ENCODE results near the gene FOXD4L5. TPM values are rescaled to one million over a fixed set of nuclear protein-coding genes. Genes with fewer than 3 reads are reported as not detected.
"Not testable (repeated sequence)": the region's sequence is repeated elsewhere in the genome, so short reads cannot be mapped to it uniquely, and the experiment has no call there.

Gene FOXD4L5
- total RNA-seq, result under 1 TPM in 1 of 2 donors, not detected in 1; 0.28 TPM

- H3K36me3 ChIP-seq; DNase-seq (ENCODE audit: low spot score); H3K27ac ChIP-seq; ATAC-seq (ENCODE audit: insufficient number of reproducible peaks, low FRiP score, low read depth); H3K4me3 ChIP-seq; H3K4me1 ChIP-seq (ENCODE audit: control insufficient read depth in 1 of 2, low read depth in 2 of 2); H3K9me3 ChIP-seq; H3K27me3 ChIP-seq (replicated peaks; ENCODE audit: insufficient read depth): not testable (repeated sequence)
These were observed at the start of gene FOXD4L5 for GRCh38 chr9:65285109-65285508. Gene FOXD4L5 (minus strand): TSS chr9:65285209. CDS start chr9:65284377, 832 bp downstream.

GRCh38 chr9:65283943-65284342 lies 1.1 kb downstream of the FOXD4L5 start:
- H3K4me3 ChIP-seq; ATAC-seq (ENCODE audit: insufficient number of reproducible peaks, low FRiP score, low read depth); H3K36me3 ChIP-seq; H3K4me1 ChIP-seq (ENCODE audit: control insufficient read depth in 1 of 2, low read depth in 2 of 2); H3K27ac ChIP-seq; H3K27me3 ChIP-seq (replicated peaks; ENCODE audit: insufficient read depth); DNase-seq (ENCODE audit: low spot score); H3K9me3 ChIP-seq: not testable (repeated sequence)

- not testable (repeated sequence) for ATAC-seq (ENCODE audit: insufficient number of reproducible peaks, low FRiP score, low read depth); H3K36me3 ChIP-seq; H3K27ac ChIP-seq; H3K4me3 ChIP-seq; H3K27me3 ChIP-seq (replicated peaks; ENCODE audit: insufficient read depth); DNase-seq (ENCODE audit: low spot score); H3K9me3 ChIP-seq; H3K4me1 ChIP-seq (ENCODE audit: control insufficient read depth in 1 of 2, low read depth in 2 of 2)
These were observed 2.0 kb downstream of the FOXD4L5 start for GRCh38 chr9:65282976-65283375.

Measured in thoracic aorta (tissue), 2 donors.